HG03060 (cell line): ENCODE data around the gene RGS6.

Experiments used
- ATAC-seq: cut with Tn5 transposase; IDR thresholded peaks from one replicate; pipeline ENCODE4 v1.9.1; 2021; ENCODE audit warnings: low read depth, moderate number of reproducible peaks; ENCODE audit not compliant: unreplicated experiment

RGS6 gene

DNA sequence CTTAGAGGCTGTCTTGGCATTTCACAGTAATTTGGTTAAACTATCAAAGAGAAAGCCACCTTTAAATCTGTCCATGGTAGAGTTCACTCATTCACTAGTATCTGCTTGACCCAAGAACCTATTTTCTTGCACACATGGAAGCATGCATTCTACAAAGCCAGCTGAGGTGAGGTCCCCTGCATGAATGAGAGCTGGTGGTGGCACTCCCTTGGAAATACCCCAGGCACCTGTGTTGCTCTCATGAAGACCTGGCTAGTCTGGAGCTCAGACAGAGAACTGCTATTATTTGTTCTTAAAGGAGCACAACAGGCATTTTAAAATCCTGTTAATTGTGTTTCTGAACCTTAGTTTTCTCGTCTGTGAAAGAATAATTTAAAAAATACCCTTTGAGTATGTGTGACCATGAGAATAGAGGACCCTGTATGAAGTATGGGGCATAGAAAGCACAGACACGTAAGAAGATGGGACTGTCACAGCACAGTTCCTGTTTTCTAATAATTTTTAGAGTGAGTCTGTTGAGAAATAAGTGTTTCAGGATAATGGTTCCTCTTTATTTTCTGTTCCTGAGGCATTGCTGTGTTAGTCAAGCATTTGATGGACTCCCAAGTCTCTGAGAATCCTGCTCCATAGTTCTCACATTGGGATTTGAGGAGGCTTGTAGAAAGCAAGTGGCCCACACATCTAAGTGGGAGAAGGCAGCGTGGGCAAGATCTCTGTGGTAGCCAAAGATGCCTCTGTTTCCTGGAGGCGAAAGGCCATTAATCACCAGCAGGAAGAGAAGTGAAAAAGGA, 10.9 kb downstream of the RGS6 start:
- ATAC-seq = no peak

GRCh38 chr14:71943695-71944018, 11.4 kb downstream of the RGS6 start:
- no peak for ATAC-seq

DNA sequence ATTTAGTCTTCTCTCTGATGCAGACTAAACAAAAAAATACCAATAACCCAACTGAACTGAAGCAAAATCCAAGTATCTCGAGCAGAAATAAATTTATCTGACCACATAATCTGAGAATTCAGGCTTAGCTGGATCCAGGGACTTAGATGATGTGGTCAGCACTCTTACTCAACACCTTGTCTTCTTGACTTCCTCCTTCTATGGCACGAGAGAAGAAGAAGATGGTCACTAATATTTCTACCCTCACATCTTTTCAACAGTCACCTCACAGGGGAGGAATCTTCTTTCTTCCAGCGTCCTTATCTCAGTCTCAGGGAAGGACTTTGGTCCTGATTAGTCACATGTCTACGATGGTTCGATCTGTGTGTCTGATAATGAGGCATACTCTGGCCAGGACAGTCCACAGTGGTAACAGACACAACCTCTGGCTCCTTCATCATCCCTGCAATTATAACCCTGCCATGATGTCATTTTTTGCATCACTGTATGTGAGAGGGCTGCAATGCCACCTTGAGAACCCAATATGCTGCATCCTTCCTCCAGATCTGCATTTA, 15.8 kb downstream of the RGS6 start:
- ATAC-seq = no peak

GRCh38 chr14:71952381-71953363, 20.4 kb downstream of the RGS6 start:
- no peak for ATAC-seq

- ATAC-seq = no peak
Measured at GRCh38 chr14:71956920-71957563, 24.8 kb downstream of the RGS6 start.

DNA sequence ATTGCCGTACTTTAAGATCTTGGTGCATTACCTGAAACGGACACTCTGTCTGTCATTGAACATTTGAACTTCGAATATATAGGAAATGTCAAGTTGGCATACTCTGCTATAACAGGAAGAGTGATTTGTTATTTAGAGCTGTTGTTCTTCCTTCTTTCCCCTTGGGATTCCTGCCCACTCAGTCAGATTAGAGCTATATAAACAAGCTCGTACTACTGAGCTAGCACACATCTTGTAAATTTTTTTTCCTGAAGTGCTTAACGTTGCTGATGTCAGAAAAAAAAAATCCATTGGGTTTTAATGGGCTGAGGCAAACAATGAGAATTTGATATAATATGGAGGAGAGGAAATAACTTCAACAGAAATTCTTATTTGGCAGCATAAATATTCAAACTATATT, 26.8 kb downstream of the RGS6 start:
- no peak for ATAC-seq

DNA sequence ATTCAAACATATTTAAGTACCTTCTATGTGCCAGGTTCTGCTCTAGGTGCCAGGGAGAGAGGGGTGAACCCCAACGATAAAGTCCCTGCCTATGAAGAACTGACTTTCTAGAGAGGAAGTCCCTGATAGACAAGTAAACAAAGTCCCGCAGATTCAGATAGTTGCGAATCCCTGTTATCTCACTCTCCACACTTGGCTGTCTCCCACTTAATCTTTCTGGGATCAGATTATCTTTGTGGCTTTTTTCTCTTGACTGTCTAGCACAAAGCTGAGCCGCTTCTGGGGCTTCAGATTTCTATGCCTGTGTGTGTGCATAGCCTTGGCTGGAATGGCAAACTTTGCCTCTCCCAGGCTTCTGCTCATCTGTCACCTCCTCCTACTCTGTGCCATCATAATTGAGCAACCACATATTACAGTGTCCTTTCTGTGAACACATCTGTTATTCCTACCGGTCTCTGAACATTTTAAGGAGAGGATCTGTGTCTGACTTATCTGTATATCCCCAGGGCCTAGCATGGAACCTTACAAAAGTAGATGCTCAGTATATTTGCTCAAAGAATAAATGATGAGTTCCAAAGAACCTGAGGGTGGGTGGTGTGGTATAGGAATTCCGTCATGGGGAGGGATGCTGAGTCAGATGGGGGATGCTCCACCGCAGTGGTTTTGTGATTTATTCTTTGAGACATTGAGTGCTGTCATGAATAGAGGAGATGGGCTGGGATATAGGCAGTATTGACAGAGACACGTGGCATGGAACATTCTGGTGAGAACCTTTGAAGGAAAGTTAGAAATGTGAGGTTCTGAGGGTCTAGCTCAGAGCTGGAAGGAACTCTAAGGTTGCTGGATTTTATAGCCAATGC, 28.5 kb downstream of the RGS6 start:
- ATAC-seq = no peak

DNA sequence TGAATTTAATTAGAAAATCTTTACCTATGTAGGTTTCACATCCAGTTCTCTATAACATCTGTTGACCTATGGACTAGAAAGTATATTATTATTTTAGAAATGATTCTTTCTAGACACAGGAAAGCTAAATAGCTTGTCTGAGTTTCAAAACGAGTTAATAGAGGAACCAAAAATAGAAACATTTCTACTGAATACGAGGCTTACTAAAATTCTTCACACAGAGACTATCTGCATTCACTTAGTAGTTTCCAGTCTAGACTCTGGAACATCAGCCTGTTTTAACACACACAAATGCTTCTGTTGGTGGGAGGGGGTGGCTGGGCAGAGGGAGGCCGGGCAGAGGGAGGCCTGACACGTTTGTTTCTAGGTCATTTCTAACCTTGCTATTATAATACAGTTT, 29.7 kb downstream of the RGS6 start:
- no peak for ATAC-seq

GRCh38 chr14:71964716-71965115, 32.5 kb downstream of the RGS6 start:
- ATAC-seq = no peak

DNA sequence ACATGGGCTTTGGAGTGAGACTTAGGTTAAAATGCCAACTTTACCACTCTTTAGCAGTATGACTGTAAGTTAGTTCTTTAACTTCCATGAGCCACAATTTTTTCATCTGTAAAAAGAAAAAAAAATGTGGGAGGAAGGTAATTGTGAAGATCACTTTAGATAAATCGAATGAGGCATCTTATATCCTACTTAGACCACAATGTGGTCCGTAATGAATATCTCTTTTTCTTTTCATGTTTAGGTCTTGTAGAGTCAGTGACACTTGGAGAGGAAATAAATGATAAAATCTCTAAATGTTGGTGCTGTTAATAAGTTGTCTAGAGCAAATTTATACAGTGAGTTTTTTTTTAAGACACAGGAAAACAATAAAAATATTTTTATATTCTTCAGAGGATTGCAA, 34.3 kb downstream of the RGS6 start:
- no peak for ATAC-seq

GRCh38 chr14:71967704-71968103, 35.5 kb downstream of the RGS6 start:
- ATAC-seq = no peak

DNA sequence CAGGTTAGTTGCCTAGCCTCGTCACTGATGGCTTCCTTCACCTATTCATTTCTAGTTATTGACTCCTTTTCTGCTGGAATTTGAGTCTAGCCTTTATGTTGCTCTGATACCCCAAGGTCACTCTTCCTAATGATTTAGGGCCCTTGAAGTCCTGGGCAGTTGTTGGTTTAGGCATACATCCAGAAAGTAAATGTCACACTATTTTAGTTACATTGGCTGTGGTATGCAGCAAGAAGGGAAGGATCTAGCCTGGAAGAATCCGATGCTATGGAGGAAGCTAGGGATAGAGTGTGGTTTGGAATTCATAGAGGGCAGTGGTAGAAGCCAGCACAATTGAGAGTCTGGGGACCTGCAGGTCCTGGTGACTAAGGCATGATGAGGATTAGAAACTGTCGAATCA, 38.0 kb downstream of the RGS6 start:
- no peak for ATAC-seq

- no peak for ATAC-seq
Measured at GRCh38 chr14:71985538-71986189, 53.4 kb downstream of the RGS6 start.

DNA sequence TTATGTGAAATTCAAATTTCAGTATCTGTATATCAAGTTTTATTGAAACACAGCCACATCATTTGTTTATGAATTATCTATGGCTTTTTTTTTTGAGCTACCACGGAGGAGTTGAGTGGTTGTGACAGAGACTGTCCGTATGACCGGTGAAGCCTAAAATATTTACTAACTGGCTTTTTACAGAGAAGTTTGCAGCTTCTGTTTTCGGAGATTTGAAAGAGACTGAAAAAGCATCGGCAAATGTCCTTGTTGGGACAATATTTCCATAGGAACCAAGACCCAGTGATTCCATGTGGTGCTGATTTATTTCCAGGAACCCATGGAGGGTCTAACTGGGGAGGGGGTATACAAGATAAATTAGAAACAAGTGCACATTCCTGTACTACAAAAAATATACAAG, 56.2 kb downstream of the RGS6 start:
- ATAC-seq = no peak

- no peak for ATAC-seq
Measured at GRCh38 chr14:71988939-71989338, 56.7 kb downstream of the RGS6 start.

DNA sequence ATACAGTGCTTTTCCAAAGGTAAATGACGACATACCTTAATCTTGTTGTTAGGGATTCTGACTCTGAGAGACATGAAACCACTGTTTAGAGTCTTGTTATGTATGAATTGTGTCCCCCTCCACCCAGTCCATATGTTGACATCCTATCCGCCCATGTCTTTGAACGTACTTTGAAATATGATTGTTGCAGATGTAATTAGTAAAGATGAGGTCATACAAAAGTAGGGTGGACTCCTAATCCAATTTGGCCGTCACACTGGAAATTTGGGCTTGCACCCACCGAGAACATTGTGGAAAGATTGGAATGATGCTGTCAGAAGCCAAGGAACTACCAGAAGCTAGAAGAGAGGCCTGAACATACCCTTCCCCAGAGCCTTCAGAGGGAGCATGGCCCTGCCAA, 62.2 kb downstream of the RGS6 start:
- ATAC-seq = no peak

DNA sequence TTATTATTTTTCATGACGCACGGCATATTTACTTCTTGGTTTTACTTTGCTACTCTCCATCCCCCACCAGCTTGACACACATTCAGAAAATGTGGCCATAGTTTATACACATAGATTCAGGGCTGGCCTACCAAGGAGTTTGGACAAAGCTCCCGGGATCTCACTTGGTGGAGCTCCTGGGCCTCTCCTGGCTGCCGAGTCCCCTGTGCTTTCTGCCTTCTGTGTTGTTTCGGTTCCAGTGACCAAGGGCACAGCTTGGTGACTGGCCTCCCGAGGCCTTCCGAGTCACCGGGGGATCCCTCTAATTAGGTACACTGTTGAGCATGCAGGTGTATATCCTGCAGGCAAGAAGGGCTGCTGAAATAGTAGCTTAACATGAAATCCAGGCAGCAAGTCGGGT, 63.5 kb downstream of the RGS6 start:
- ATAC-seq = no peak

DNA sequence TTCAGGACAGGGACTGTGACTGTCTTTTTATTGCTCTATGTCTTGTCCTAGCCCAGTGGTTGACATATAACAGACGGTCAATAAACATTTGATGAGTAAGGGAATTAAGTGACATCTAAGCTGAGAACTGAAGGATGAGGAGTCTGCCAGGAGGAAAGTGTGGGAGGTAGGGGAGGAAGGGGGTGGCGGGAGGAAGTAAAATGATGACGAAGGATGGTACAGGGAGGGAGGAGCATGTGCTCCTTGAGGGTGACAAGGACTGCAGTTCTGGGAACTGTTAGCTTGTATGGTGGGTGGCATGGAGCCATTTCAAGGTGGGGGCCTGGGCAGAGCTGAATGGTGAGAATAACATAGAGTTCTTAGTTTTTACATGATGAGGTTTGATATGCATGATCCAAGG, 64.4 kb downstream of the RGS6 start:
- ATAC-seq = no peak

GRCh38 chr14:72000907-72001306, 68.7 kb downstream of the RGS6 start:
- no peak for ATAC-seq

DNA sequence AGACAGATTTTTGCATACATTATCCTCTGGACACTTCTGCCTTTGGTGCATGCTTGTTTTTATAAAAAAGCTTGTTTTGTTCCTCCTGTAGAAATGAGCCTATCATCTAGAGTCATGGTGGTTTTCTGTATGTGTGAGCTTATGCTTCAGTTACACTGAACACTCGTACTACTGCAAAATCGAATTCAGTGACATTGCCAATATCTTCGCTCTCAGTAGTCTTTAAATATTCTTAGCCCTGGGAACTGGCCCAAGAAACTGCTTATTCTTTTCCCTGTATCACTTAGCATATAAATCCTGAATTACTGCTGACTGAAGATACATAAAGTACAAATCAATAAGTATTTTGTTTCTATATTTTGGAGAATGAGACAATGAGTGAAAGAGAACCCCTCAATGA, 70.5 kb downstream of the RGS6 start:
- no peak for ATAC-seq
